Loucy (cell line): Measurements from ENCODE around the gene NMNAT2.

Experiments used
- H2AFZ ChIP-seq: fragments of 200-600 bp; sonication (generic); 2 replicates; pipeline ENCODE4 v1.6.0; 2016; ENCODE audit warnings: antibody characterized with exemption, mild to moderate bottlenecking, low read length, moderate library complexity
- H3F3A ChIP-seq: fragments of 200-600 bp; 2 replicates; pipeline ENCODE4 v1.6.0; 2016; ENCODE audit warnings: antibody characterized with exemption, low read depth, mild to moderate bottlenecking
- H3K27me3 ChIP-seq: fragments of 200-600 bp; sonication (generic); 2 replicates; pipeline ENCODE4 v1.6.1; 2014; ENCODE audit warnings: low read length, mild to moderate bottlenecking; ENCODE audit not compliant: insufficient read depth, poor library complexity, severe bottlenecking
- H3K36me3 ChIP-seq: fragments of 200-600 bp; sonication (generic); 2 replicates; pipeline ENCODE4 v1.6.1; 2016; ENCODE audit warnings: low read length; ENCODE audit not compliant: insufficient read depth
- H3K4me1 ChIP-seq: fragments of 200-600 bp; sonication (generic); 2 replicates; pipeline ENCODE4 v1.5.1; 2014; ENCODE audit warnings: low read length, mild to moderate bottlenecking; ENCODE audit not compliant: insufficient read depth, poor library complexity, severe bottlenecking
- H3K4me2 ChIP-seq: fragments of 200-600 bp; sonication (generic); 2 replicates; pipeline ENCODE4 v1.6.0; 2014; ENCODE audit warnings: antibody characterized with exemption, low read length, low read depth, mild to moderate bottlenecking; ENCODE audit not compliant: poor library complexity, severe bottlenecking
- H3K4me3 ChIP-seq: fragments of 200-600 bp; sonication (generic); 2 replicates; pipeline ENCODE4 v1.5.1; 2014; ENCODE audit warnings: low read length, mild to moderate bottlenecking, mixed read lengths; ENCODE audit not compliant: poor library complexity, severe bottlenecking
- H3K79me2 ChIP-seq: fragments of 200-600 bp; sonication (generic); 2 replicates; pipeline ENCODE4 v1.6.1; 2014; ENCODE audit warnings: low read length; ENCODE audit not compliant: insufficient read depth
- H3K9ac ChIP-seq: fragments of 200-600 bp; sonication (generic); 2 replicates; pipeline ENCODE4 v1.6.0; 2014; ENCODE audit warnings: mild to moderate bottlenecking, low read depth, low read length, moderate library complexity; ENCODE audit not compliant: poor library complexity, severe bottlenecking
- H3K9me2 ChIP-seq: fragments of 200-600 bp; sonication (generic); replicated peaks from 2 replicates; pipeline ENCODE4 v1.6.1; 2016; ENCODE audit warnings: low read depth, low read length, mixed read lengths
- H3K9me3 ChIP-seq: fragments of 200-600 bp; sonication (generic); 2 replicates; pipeline ENCODE4 v1.6.1; 2014; ENCODE audit warnings: mild to moderate bottlenecking, antibody characterized with exemption, low read length, low read depth; ENCODE audit not compliant: insufficient read depth
- H4K20me1 ChIP-seq: fragments of 200-600 bp; sonication (generic); 2 replicates; pipeline ENCODE4 v1.6.0; 2014; ENCODE audit warnings: antibody characterized with exemption, low read length, mild to moderate bottlenecking; ENCODE audit not compliant: insufficient read depth, poor library complexity, severe bottlenecking
- CTCF ChIP-seq: fragments of 200-600 bp; sonication (generic); conservative IDR thresholded peaks from 2 replicates; pipeline ENCODE4 v1.5.1; 2014; ENCODE audit warnings: mild to moderate bottlenecking, antibody characterized with exemption, low read length
- EZH2phosphoT487 ChIP-seq: fragments of 200-600 bp; IDR thresholded peaks from 2 replicates; pipeline ENCODE4 v1.6.1; 2018; ENCODE audit warnings: antibody characterized with exemption, mild to moderate bottlenecking, moderate library complexity, borderline replicate concordance

The NMNAT2 gene

GRCh38 chr1:183247484-183247883, 170.7 kb downstream of the NMNAT2 start:
- Histone ChIP-seq H3F3A (no peaks in the 10 kb centered on the region), H2AFZ (no peak overlapping the region), H3K79me2 (no peaks in the 10 kb centered on the region), H3K9me3 (no peaks in the 10 kb centered on the region), H3K4me2 (no peak overlapping the region), H3K9ac (no peak overlapping the region), H3K27me3 (no peaks in the 10 kb centered on the region), H3K36me3 (no peaks in the 10 kb centered on the region), H3K4me3 (no peak overlapping the region), H4K20me1 (no peaks in the 10 kb centered on the region), H3K4me1 (peaks cover 16% of the 10 kb centered on the region), H3K9me2 (no peaks in the 10 kb centered on the region)
- TF ChIP-seq CTCF (no peak), EZH2phosphoT487 (no peak)

GRCh38 chr1:183247066-183247465, 171.1 kb downstream of the NMNAT2 start:
- H3K27me3 ChIP-seq = no peaks in the 10 kb centered on the region
- no peak overlapping the region for H2AFZ ChIP-seq
- no peak overlapping the region for H3K9ac ChIP-seq
- no peaks in the 10 kb centered on the region for H3K36me3 ChIP-seq
- H3K9me2 ChIP-seq = no peaks in the 10 kb centered on the region
- H3F3A ChIP-seq = no peaks in the 10 kb centered on the region
- H3K4me1 ChIP-seq = peaks cover 16% of the 10 kb centered on the region
- H4K20me1 ChIP-seq = no peaks in the 10 kb centered on the region
- H3K9me3 ChIP-seq = no peaks in the 10 kb centered on the region
- no peak for TF ChIP-seq EZH2phosphoT487
- no peak for TF ChIP-seq CTCF
- no peaks in the 10 kb centered on the region for H3K79me2 ChIP-seq
- H3K4me2 ChIP-seq = no peak overlapping the region
- H3K4me3 ChIP-seq = no peak overlapping the region

- Histone ChIP-seq H3K9me3 (no peaks in the 10 kb centered on the region), H3K9ac (no peak overlapping the region), H3F3A (no peaks in the 10 kb centered on the region), H3K79me2 (no peaks in the 10 kb centered on the region), H2AFZ (no peak overlapping the region), H4K20me1 (no peaks in the 10 kb centered on the region), H3K4me1 (peaks cover 16% of the 10 kb centered on the region), H3K4me2 (no peak overlapping the region), H3K27me3 (no peaks in the 10 kb centered on the region), H3K9me2 (no peaks in the 10 kb centered on the region), H3K4me3 (no peak overlapping the region), H3K36me3 (no peaks in the 10 kb centered on the region)
- TF ChIP-seq EZH2phosphoT487 (no peak), CTCF (no peak)
Measured at GRCh38 chr1:183246436-183246835, 171.7 kb downstream of the NMNAT2 start.
